Activated CD8-positive, alpha-beta memory T cell treated with anti-CD3 and anti-CD28 coated beads, Interleukin-2, amount 50 U/mL, for 48 hours (primary cell): ENCODE measurements around the gene FGF18.
"Not testable (repeated sequence)": the region's sequence is repeated elsewhere in the genome, so short reads cannot be mapped to it uniquely, and the experiment has no call there.

Source experiments
- DNase-seq: peaks from one replicate; pipeline ENCODE4 v3.0.0-alpha.2; 2020

FGF18 gene

DNA sequence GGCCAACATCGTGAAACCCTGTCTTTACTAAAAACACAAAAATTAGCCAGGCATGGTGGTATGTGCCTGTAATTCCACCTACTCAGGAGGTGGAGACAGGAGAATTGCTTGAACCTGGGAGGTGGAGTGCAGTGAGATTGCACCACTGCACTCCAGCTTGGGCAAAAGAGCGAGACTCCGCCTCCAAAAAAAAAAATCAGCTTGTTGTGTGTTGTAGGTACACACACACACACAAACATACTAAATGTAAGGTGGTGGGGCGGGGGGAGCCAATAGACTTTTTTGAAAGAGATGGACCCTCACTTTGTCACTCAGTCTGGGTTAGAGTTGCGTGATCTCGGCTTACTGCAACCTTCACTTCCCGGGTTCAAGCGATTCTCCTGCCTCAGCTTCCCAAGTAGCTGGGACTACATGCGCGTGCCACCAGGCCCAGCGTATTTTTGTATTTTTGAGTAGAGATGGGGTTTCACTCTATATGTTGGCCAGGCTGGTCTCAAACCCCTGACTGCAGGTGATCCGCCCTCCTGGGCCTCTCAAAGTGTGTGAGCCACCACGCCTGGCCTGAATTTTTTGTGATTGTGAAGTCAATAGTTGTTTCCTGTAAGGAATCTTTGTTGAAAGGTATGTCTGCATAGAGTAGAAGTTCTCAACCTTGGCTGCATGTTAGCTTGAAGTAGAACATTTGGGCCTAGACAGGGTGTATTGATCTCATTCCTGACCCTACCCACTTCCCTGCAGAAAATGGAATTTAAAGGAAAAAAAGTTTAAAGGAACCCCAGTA is 18.1 kb upstream of the FGF18 start:
- no peak for DNase-seq

DNA sequence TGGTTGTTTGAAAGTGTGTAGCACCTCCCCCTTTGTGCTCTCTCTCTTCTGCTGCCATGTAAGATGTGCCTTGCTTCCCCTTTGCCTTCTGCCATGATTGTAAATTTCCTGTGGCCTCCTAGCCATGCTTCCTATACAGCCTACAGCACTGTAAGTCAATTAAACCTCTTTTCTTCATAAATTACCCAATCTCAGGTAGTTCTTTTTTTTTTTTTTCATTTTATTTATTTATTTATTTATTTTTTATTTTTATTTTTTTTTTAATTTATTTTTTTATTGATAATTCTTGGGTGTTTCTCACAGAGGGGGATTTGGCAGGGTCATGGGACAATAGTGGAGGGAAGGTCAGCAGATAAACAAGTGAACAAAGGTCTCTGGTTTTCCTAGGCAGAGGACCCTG is 16.7 kb upstream of the FGF18 start:
- DNase-seq, result not testable (repeated sequence)

DNA sequence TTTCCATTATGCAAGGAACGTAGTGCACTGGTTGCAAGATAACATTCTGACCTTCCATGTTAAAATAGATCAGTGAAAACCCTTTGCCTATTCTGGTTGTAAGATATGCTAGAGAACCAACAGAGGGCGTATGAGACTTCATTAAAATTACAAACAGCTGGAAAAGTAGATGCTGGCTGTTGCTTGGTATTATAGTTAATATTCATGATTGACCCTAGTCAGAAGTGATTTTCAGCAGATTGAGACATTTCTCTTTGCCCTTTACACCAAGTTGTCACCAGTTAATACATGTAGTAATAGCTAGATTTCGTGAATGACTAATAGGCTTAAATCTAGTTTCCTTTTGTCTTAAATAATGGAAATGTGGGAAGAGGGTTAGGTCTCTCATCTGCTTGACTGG is 13.8 kb upstream of the FGF18 start:
- DNase-seq, result no peak

DNA sequence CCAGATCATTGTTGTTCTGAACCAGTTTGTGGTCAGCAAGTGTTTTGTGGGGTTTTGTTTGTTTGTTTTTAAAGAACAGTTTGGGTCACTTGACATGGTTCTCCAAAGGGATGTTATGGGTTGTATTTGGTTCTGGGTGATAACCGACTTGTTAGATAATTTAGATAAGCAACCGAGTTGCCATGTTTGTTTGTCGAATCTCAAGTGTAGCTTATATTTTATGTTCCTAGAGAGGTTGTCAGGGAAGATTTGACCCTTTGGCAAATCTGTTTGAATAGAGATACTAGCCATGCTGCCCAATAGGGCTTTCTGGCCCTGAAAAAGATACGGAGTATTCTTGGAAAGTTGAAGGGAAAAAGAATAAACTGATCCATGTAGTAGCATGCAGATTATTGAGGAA is 12.2 kb upstream of the FGF18 start:
- no peak for DNase-seq

DNA sequence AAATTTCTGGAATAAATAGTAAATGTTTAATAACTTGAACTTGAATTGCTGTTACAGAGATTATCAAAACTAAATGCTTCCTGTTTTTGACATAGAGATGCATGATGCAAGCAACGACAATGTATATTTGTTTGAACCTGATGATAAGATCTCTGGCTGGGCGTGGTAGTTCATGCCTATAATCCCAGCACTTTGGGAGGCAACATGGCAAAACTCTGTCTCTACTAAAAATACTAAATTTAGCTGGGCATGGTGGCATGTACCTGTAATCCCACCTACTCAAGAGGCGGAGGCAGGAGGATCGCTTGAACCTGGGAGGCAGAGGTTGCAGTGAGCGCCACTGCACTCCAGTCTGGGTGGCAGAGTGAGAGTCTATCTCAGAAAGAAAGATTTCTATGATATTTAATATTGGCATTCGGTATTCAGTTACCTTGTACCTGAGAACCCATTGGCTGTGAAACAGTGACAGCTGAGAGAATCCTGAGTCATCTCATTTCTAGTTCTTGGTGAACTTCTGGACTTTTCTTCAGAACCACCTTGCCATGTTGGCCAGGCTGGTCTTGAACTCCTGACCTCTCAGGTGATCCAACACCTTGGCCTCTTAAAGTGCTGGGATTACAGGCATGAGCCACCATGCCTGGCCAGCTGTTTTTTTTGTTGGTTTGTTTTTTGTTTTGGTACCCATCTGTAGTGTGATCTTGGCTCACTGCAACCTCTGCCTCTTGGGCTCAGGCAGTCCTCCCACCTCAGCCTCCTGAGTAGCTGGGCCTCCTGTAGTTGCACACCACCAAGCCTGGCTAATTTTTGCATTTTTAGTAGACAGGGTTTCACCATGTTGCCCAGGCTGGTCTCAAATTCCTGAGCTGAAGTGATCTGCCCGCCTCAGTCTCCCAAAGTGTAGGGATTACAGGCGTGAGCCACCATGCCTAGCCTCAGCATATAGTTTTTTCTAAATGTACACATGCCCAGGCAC is 10.0 kb upstream of the FGF18 start:
- DNase-seq, result peak; percentile 53

DNA sequence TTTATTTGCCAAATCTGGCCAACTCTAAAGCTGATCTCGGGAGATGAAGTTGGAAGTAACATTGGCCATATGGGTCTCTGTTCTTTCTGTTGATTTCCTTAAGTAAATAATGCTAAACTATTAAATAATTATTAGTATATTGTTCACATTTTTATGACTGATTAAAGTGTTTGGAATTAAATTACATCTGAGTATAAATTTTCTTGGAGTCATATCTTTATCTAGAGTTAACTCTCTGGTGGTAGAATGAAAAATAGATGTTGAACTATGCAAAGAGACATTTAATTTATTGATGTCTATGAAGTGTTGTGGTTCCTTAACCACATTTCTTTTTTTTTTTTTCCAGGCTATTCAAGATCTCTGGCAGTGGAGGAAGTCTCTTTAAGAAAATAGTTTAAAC is 9.3 kb upstream of the FGF18 start:
- no peak for DNase-seq

DNA sequence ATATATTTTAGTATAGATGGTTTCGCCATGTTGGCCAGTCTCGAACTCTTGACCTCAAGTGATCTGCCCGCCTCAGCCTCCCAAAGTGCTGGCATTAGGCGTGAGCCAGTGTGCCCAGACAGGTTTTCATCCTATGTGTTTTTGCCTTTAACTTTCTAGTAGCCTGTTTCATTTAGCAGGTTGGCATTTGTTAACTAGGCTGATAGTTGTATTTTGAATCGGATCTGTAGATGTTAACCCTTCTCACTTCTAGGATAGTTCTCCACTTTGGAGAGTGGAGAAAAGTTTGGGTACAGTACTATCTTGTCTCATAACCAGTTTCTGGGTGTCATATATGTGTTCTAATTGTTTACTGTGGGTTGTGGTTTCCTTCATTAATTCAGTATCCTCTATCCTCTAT is 7.3 kb upstream of the FGF18 start:
- DNase-seq, result peak; percentile 58

DNA sequence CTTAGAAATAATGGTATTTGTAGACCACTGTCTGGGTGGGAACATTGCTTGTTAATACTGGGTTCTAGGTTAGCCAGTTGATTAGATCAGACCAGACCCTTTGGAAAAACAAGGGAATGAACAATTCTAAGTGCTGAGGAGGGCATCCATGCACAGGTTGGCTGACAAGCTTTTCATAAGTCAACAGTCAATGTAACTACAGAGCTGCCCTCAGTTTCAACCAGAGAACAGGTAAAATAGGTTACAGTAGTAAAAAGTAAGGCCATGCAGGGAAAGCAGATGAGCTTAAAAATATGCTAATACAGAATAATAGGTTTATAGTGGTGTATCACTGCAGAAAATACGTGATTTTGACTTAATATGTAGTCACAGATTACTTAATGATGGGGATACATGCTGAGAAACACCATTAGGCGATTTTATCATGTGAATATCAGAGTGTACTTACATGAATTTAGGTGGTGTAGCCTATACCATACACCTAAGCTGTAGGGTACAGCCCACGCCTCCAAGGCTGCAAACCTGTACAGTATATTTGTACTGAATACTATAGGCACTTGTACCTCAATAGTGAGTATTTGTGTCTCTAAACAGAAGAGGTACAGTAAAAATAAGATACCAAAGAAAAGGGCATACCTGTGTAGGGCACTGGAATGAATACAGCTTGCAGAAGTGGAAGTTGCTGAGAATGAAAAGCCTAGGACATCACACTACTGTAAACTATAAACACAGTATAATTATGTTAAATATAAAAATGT is 6.1 kb upstream of the FGF18 start:
- peak; percentile 55 for DNase-seq

DNA sequence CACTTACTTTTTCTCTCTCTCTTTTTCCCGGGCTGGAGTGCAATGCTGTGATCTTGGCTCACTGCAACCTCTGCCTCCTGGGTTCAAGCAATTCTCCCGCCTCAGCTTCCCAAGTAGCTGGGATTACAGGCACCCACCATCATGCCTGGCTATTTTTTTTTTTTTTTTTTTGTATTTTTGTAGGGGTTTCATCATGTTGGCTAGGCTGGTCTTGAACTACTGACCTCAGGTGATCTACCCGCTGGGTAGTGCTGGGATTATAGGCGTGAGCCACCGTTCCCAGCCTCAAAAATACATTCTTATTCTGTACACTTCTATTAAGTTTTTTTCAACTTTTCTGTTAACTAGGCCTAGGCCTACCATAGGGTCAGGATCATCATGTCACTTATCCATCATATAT is 5.5 kb upstream of the FGF18 start:
- peak; percentile 54 for DNase-seq

DNA sequence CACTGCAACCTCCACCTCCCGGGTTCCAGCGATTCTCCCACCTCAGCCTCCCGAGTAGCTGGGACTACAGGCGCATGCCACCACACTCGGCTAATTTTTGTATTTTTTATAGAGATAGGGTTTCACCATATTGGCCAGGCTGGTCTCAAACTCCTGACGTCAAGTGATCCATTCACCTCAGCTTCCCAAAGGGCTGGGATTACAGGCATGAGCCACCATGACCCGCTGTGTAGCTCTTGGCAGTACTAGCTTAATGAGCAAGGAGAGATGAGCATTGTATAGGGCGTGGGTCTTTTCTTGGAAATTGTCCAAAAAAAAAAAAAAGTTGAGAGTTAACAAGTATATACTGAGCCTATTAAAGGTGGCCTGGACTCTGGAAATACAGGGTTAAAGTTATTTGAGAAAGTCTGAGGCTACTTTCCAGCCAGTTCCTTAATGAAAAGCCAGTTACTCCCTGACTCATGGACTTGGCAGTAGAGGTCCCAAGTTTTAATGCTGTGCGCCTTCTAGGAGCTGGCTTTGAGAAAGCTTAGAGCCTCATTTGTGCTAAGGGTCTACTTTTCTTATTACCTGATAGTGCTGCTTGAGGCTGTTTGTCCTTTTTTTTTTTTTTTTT is 4.2 kb upstream of the FGF18 start:
- DNase-seq, result peak; percentile 51

DNA sequence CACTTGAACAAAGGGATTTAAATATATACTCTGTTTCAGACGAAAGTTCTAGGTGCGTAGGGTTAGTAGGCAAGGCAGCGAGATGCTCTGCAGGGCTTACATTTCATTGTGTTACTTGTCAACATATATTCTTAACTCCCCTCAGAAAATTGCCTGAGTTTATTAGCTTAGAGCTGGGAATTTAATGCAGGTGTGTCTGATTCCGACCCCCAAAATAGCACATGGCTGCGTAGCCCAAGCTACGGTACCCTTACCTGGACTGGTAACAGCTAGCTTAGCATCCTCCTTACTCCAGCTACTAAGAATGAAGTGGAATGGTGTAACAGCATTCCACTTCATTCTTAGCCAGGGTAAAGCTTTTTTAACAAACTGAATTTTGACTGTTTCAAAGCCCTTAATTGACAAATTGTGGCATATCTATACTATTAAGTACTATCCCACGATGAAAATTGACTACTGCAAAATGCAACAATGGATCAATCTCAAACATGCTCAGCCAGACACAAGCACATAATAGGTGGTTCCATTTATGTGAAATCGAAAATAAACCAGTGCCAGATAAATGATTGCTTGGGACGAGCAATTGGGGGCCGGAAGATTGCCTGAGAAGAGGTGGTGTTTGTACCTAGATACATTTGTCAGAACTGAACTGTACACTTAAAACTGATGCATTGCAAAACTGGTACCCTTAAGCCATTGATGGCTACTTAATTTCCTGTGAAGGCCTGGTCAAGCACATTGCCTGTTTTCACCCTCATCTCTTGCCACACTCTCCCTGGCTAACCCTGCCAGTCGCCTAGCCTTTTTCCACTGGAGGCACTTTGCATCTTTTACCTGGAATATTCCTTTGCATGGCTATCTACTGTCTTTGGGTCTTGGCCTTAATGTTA is 3.0 kb upstream of the FGF18 start:
- peak; percentile 41 for DNase-seq

DNA sequence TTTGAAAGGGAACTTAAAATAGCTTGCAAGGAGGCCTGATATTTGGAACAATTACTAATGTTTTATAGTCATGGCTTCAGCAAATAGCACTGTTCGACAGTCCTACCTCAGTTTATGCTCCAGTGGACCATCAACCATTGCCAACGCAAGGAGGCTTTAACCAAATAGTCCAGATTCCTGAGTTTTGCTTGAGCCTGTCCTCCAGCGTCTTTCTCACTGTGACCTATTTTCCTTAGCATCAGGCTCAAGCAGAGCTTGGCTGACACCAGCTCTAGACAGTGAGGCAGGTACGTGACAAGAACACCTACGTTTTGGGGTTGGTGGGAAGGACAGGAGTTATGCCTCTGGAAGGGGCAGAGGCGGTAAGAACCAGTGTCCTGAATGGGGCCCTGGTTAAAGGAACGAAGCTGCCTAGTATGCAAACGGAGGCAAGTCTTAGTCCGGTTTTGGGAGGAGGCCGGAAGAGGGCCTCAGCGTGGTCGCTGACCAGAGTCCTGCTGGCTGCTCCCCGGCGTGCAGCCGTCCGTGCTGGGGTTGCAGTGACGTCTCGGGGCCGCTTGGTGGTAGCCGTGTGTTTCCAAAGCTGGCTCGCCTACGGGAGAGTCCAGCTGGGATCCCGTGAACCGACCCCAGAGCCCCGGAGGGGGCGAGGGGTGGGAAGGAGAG is 998 bp upstream of the FGF18 start:
- DNase-seq, result peak; percentile 82

DNA sequence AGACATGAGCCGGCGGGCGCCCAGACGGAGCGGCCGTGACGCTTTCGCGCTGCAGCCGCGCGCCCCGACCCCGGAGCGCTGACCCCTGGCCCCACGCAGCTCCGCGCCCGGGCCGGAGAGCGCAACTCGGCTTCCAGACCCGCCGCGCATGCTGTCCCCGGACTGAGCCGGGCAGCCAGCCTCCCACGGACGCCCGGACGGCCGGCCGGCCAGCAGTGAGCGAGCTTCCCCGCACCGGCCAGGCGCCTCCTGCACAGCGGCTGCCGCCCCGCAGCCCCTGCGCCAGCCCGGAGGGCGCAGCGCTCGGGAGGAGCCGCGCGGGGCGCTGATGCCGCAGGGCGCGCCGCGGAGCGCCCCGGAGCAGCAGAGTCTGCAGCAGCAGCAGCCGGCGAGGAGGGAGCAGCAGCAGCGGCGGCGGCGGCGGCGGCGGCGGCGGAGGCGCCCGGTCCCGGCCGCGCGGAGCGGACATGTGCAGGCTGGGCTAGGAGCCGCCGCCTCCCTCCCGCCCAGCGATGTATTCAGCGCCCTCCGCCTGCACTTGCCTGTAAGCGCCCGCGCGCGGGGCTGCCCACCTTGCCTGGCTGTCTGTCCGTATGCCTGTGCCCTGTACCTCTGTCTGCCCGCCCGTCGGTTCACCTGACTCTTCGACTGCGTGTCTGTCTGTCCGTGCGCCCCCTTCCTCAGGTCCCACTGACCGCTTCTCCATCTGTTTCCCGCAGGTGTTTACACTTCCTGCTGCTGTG is 412 bp downstream of the FGF18 start:
- DNase-seq, result peak; percentile 65

DNA sequence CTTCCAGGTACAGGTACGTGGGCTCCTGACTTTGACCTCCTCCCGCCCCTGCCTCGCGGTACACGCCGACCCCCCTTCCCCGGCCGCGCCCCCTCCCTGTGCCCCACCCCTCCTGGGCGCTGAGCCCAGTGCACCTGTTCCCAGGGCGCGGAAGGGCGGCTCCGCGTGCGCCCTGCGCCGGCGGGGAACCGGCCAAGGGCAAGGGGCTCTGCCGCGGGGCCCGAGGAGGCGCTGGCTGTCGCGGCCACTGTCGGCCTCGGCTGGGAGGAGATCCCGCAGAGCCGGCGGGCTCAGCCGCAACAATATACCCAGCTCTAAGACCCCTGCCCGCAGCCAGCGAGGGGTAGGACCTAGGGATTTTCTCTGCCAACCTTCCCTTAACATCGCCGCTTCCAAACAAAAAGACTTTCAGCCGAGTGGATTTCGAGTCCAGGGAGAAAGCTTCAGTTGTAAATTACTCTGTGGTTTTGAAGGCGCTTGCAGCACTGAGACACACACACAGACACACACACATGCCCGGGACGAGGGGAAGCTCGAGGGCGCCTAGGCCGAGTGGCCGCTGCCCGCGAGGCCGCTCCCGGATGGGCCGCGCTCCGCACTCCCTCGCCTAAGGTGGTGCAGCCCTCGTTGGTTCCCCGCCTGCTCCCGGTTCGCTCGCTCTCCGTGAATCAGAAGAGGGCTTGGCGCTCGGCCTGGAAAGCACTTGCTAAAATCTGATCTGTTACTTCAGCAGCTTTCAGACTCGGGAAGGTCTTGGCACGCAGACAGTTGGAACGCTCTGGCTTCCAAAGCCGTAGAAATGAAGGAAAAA is 1.2 kb downstream of the FGF18 start:
- DNase-seq, result no peak

DNA sequence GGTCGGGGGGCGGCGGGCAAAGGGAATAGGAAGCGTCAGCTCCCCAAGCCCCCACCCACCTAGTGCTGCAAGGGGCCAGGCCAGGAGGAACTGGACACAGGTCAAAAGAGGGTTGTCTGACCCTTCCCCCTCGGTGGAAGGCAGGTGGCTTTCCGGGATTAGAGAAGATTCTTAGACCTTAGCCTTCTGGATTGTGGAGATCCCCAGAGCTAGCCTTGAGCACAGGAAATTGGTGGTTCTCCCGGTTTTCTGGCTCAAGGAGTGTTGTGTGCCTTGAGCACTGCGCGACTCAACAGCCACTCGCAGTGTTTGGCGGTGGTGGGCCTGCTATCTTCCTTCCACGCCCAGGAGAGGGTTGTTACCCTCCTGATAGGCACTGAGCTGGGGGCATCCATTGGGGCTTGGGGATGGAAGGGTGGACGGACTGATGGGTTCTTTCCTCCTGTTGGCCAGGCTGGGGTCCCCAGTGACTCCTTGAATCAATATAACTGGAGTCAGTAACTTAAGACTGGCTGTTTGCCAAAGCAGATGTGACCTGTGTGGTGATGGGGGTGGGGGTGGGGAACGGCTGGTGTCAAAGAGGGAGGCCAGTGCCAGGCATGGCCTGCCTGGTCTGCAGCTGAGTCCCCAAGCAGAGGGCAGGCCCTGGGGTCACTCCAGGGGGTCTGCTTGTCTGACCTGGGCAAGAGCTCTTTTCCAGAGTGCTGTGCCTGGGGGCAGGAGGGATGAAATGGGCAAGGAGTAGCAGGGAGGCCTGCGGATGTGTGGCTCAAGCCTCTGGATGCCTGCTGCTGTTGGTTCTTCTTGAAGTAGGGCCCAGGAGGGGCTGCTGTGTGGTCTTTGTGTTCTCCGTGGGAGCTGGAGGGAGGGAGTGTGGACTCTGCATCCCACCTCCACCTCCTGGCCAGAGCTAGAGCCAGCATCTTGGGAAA is 2.1 kb downstream of the FGF18 start:
- DNase-seq, result peak; percentile 49

DNA sequence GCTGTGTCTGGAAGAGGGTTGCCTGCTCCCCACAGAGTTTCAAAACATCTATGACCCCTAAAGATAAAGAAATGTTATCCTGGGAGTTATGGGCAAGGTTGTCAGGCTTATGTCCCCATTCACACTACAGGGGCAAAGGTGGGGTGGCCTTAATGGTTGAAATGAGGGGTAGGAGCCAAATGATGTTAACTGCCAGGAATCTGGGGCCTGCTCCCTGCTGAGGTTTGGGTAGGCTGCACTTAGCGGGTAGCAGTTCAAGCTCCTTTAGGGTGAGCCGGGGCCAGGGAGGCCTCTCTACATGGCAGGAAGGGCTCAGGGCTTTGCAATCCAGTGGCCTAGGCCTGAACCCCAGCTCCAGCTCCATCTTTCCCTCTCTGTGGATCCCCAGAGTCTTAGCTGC is 3.0 kb downstream of the FGF18 start:
- DNase-seq, result peak; percentile 46

DNA sequence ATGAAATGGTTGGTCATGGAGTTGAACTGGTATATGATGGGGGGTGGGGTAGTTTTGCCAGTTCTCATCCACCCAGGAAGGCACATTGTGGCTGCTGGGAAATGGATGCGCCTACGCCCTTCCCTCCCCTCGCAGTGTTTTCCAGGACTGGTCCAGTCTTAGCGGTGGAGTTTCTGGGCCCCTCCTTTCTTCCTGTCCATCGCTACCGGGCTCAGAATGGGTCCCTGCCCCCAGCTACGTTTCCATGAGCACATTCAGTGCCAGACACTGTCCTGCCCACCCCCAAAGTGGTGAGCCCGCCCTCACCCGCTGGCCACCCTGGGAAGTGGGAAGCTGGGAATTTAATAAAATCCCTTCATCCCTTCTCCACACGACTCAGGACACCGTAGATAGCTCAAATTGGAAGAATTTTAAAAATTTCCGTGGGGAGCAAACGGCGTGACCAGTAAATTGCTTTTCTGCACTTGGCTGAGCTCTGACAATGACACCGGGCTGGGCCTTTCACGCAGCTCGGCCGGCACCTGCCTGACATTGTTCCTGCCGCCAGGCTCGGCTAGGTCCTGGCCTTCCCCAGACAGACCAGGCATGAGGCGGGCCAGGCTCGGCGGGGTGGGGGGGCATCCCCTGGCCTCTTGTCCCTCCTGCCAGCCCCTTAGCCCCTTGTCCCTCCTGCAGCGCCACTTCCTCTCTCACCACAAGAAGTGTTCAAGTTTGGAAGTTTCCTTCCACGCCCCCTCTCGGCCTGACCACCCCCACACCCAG is 3.6 kb downstream of the FGF18 start:
- DNase-seq, result peak; percentile 29

DNA sequence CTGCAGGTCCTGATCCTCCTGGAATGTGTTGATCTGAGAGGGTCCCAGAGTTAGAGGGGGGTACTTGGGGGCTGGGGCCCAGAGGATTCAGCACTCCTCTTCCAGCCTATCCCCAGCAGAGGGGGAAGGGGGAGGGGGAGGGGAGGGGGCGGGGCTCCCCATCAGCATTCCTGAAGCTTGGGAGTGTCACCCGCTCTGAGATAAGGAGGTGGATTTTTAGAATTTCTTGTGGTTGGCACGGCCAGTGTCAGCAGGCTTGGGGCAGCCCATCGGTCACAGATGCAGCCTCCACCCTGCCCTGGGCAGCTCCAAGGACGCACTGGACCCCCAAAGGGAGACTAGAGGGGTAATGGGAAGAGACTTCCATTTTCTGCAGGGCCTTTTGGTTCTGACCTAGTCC is 5.3 kb downstream of the FGF18 start:
- DNase-seq, result no peak
